HG02870 (cell line): ENCODE measurements around the gene MT1H.
"Not testable (repeated sequence)": the region's sequence is repeated elsewhere in the genome, so short reads cannot be mapped to it uniquely, and the experiment has no call there.

Source experiments
- ATAC-seq: cut with Tn5 transposase; IDR thresholded peaks from one replicate; pipeline ENCODE4 v1.9.1; 2021; ENCODE audit warnings: mild to moderate bottlenecking, moderate library complexity; ENCODE audit not compliant: unreplicated experiment

MT1H gene

GRCh38 chr16:56713794-56714193, 44.2 kb downstream of the MT1H start:
- no peak for ATAC-seq

- ATAC-seq, result no peak
Measured at GRCh38 chr16:56715126-56715525, 45.5 kb downstream of the MT1H start.

GRCh38 chr16:56716761-56717160, 47.1 kb downstream of the MT1H start:
- ATAC-seq, result no peak

- not testable (repeated sequence) for ATAC-seq
Measured at GRCh38 chr16:56717532-56717931, 47.9 kb downstream of the MT1H start.
